HCT116 (cell line): ENCODE results near the gene SLC4A7. TPM values are rescaled to one million over a fixed set of nuclear protein-coding genes. Genes with fewer than 3 reads are reported as not detected.

Experiments used
- ATAC-seq: fragments of 200-7000 bp; cut with Tn5 transposase; 2 replicates; pipeline ENCODE4 v1.9.1; 2020; ENCODE audit warnings: mild to moderate bottlenecking, moderate library complexity
- BruUV-seq: library from RNA; stranded (reverse); fragments of 400-500 nt; replicated peaks from 2 replicates; lab custom pipeline; 2021; lab: Mats Ljungman, UMichigan
- CTCF ChIA-PET: fragments of 300-600 bp; sonication (Branson Sonifier 250); formaldehyde crosslinking; loops from one replicate; lab custom pipeline; 2021; ENCODE audit warnings: antibody characterized with exemption; lab: Charles Lee
- POLR2A ChIA-PET: fragments of 300-600, 350-600 bp; sonication (Branson Sonifier 250); formaldehyde crosslinking; loops from one replicate; lab custom pipeline; 2021; ENCODE audit warnings: antibody characterized with exemption; lab: Charles Lee
- RAD21 ChIA-PET, 2 experiments: fragments of 300-600 bp; sonication (Branson Sonifier 250); formaldehyde crosslinking; loops; one replicate each; lab custom pipeline; 2023; ENCODE audit warnings: low total read pairs in 2 of 2; ENCODE audit not compliant: uncharacterized antibody in 2 of 2, unreplicated experiment in 2 of 2, low non-redundant PET in 1 of 2; lab: Charles Lee
- DNase-seq: peaks from one replicate; pipeline ENCODE4 v3.0.0-alpha.2; 2010; ENCODE audit warnings: low read depth, low spot score
- H2AFZ ChIP-seq: fragments of 200-600 bp; shearing (Covaris generic), sonication (generic); 2 replicates; pipeline ENCODE4 v1.6.1; 2017; ENCODE audit warnings: low read depth, mixed run types, mixed read lengths, antibody characterized with exemption, low read length; ENCODE audit not compliant: poor library complexity, severe bottlenecking
- H3K27ac ChIP-seq: 2 replicates; pipeline ENCODE4 v1.5.1; 2012; ENCODE audit warnings: low read depth, low read length
- H3K27me3 ChIP-seq: fragments of 200-600 bp; sonication (generic); 2 replicates; pipeline ENCODE4 v1.6.1; 2016; ENCODE audit warnings: mixed run types, low read length, mixed read lengths; ENCODE audit not compliant: insufficient read depth
- H3K36me3 ChIP-seq, 2 experiments: fragments of 200-500 bp in 1 of 2; fragments of 200-600 bp in 1 of 2; sonication (Bioruptor generic) in 1 of 2; sonication (generic) in 1 of 2; 2 replicates each; pipeline versions ENCODE4 v1.5.1 to v1.6.1; 2014 to 2016; ENCODE audit warnings: low read length in 2 of 2, inconsistent platforms in 1 of 2, mixed read lengths in 1 of 2, mixed run types in 1 of 2; ENCODE audit not compliant: insufficient read depth in 2 of 2, control insufficient read depth in 1 of 2
- H3K4me1 ChIP-seq, 2 experiments: fragments of 200-600 bp in 1 of 2; sonication (generic) in 1 of 2; 2 replicates each; pipeline versions ENCODE4 v1.5.1 to v1.6.1; 2012 to 2017; ENCODE audit warnings: low read length in 2 of 2, inconsistent platforms in 1 of 2, mild to moderate bottlenecking in 1 of 2, mixed read lengths in 1 of 2, mixed run types in 1 of 2, moderate library complexity in 1 of 2; ENCODE audit not compliant: insufficient read depth in 2 of 2, control insufficient read depth in 1 of 2
- H3K4me2 ChIP-seq: fragments of 200-600 bp; sonication (generic); 2 replicates; pipeline ENCODE4 v1.6.1; 2017; ENCODE audit warnings: mixed run types, low read length, mixed read lengths
- H3K4me3 ChIP-seq, 2 experiments: fragments of 200-600 bp in 1 of 2; sonication (generic) in 1 of 2; replicated peaks in 1 of 2; 2 replicates each; pipeline ENCODE4 v1.5.1; 2011 to 2016; ENCODE audit warnings: low read length in 2 of 2, control low read depth in 1 of 2, low read depth in 1 of 2, mild to moderate bottlenecking in 1 of 2, mixed read lengths in 1 of 2, mixed run types in 1 of 2
- H3K79me2 ChIP-seq: fragments of 200-600 bp; sonication (generic); 2 replicates; pipeline ENCODE4 v1.6.1; 2017; ENCODE audit warnings: mild to moderate bottlenecking, mixed run types, low read length, moderate library complexity, mixed read lengths; ENCODE audit not compliant: insufficient read depth
- H3K9ac ChIP-seq: fragments of 200-600 bp; sonication (generic); 2 replicates; pipeline ENCODE4 v1.6.1; 2016; ENCODE audit warnings: low read length, mixed read lengths
- H3K9me2 ChIP-seq: fragments of 200-600 bp; sonication (generic), shearing (Covaris generic); 2 replicates; pipeline ENCODE4 v1.6.1; 2017; ENCODE audit warnings: mixed run types, mild to moderate bottlenecking, moderate library complexity; ENCODE audit not compliant: insufficient read depth
- H3K9me3 ChIP-seq, 2 experiments: fragments of 200-500 bp in 1 of 2; fragments of 200-600 bp in 1 of 2; sonication (Bioruptor generic) in 1 of 2; sonication (generic) in 1 of 2; 2 replicates each; pipeline ENCODE4 v1.6.1; 2014 to 2017; ENCODE audit warnings: low read length in 2 of 2, mixed read lengths in 2 of 2, inconsistent platforms in 1 of 2, low read depth in 1 of 2, mild to moderate bottlenecking in 1 of 2, mixed run types in 1 of 2, moderate library complexity in 1 of 2; ENCODE audit not compliant: control insufficient read depth in 1 of 2, insufficient read depth in 1 of 2
- H4K20me1 ChIP-seq: fragments of 200-600 bp; sonication (generic), shearing (Covaris generic); 2 replicates; pipeline ENCODE4 v1.6.1; 2017; ENCODE audit warnings: mixed run types, mild to moderate bottlenecking, moderate library complexity; ENCODE audit not compliant: insufficient read depth
- ATF3 ChIP-seq: IDR thresholded peaks from 2 replicates; pipeline ENCODE4 v1.6.1; 2012
- CBX3 ChIP-seq: IDR thresholded peaks from 2 replicates; pipeline ENCODE4 v1.6.1; 2012; ENCODE audit warnings: low read depth
- CEBPB ChIP-seq: IDR thresholded peaks from 2 replicates; pipeline ENCODE4 v1.6.1; 2012; ENCODE audit warnings: low read depth
- ELF1 ChIP-seq: IDR thresholded peaks from 2 replicates; pipeline ENCODE4 v1.6.1; 2012; ENCODE audit warnings: low read depth, borderline replicate concordance
- EZH2phosphoT487 ChIP-seq: fragments of 200-600 bp; IDR thresholded peaks from 2 replicates; pipeline ENCODE4 v1.6.1; 2018; ENCODE audit warnings: antibody characterized with exemption, borderline replicate concordance
- FOSL1 ChIP-seq: IDR thresholded peaks from 2 replicates; pipeline ENCODE4 v1.6.1; 2012; ENCODE audit warnings: low read depth
- JUND ChIP-seq: IDR thresholded peaks from 2 replicates; pipeline ENCODE4 v1.6.1; 2012
- POLR2A ChIP-seq: IDR thresholded peaks from 2 replicates; pipeline ENCODE4 v1.7.0; 2011; ENCODE audit warnings: borderline replicate concordance; ENCODE audit not compliant: insufficient read depth, insufficient read length; ENCODE audit errors: extremely low read depth
- POLR2AphosphoS5 ChIP-seq: IDR thresholded peaks from 2 replicates; pipeline ENCODE4 v1.6.1; 2011; ENCODE audit warnings: mild to moderate bottlenecking, low read depth, low read length, moderate library complexity
- SP1 ChIP-seq: IDR thresholded peaks from 2 replicates; pipeline ENCODE4 v1.6.1; 2012; ENCODE audit warnings: low read depth
- SRF ChIP-seq: IDR thresholded peaks from 2 replicates; pipeline ENCODE4 v1.6.1; 2012; ENCODE audit warnings: low read depth
- ZBTB33 ChIP-seq: IDR thresholded peaks from 2 replicates; pipeline ENCODE4 v1.6.1; 2011; ENCODE audit warnings: mild to moderate bottlenecking, low read length, moderate library complexity; ENCODE audit not compliant: insufficient replicate concordance; ENCODE audit errors: extremely low read depth
- ZNF274 ChIP-seq: fragments of 200-500 bp; sonication (Bioruptor generic); IDR thresholded peaks from 2 replicates; pipeline ENCODE4 v1.6.1; 2014; ENCODE audit warnings: mild to moderate bottlenecking, low read depth, low read length, inconsistent platforms
- intact Hi-C: fragments of 100-400 bp; cut with micrococcal nuclease; formaldehyde crosslinking; loops from 2 replicates; pipeline ENCODE4 v1.10.0; 2022
- total RNA-seq: library from RNA; stranded (reverse); gene quantifications from one replicate; pipeline ENCODE4 v1.2.1, GENCODE V29; 2021; ENCODE audit not compliant: unreplicated experiment
- TF ChIP-seq, protein P1 (sequence below): IDR thresholded peaks from 2 replicates; pipeline ENCODE4 v1.6.1; 2012
- TF ChIP-seq, protein P2 (sequence below): IDR thresholded peaks from 2 replicates; pipeline ENCODE4 v1.6.1; 2012; ENCODE audit warnings: low read depth
- TF ChIP-seq, protein P3 (sequence below), 3 experiments: fragments of 200-600 bp in 1 of 3; sonication (generic) in 1 of 3; IDR thresholded peaks in 2 of 3; conservative IDR thresholded peaks in 1 of 3; 2 replicates each; pipeline ENCODE4 v1.5.1; 2012 to 2017; ENCODE audit warnings: low read depth in 2 of 3, low read length in 2 of 3, antibody characterized with exemption in 1 of 3, borderline replicate concordance in 1 of 3, control low read depth in 1 of 3, mild to moderate bottlenecking in 1 of 3, mixed read lengths in 1 of 3, mixed run types in 1 of 3, moderate library complexity in 1 of 3; ENCODE audit not compliant: insufficient read depth in 1 of 3

Gene SLC4A7
- total RNA-seq, 1 experiment from 2014 or later = 37.6 TPM

GRCh38 chr3:27509376-27509775 is 25.2 kb upstream of the SLC4A7 start:
- Histone ChIP-seq H2AFZ (no peak overlapping the region), H3K9me2 (no peaks in the 10 kb centered on the region), H3K4me3 (no peak overlapping the region), H4K20me1 (no peaks in the 10 kb centered on the region), H3K4me1 (peaks cover 11 to 15% of the 10 kb centered on the region in 2 experiments), H3K27ac (no peak overlapping the region), H3K9me3 (no peaks in the 10 kb centered on the region), H3K4me2 (no peak overlapping the region), H3K36me3 (no peaks in the 10 kb centered on the region), H3K9ac (no peak overlapping the region), H3K27me3 (no peaks in the 10 kb centered on the region), H3K79me2 (no peaks in the 10 kb centered on the region)
- TF ChIP-seq FOSL1 (no peak), CBX3 (no peak), POLR2A (no peak), ATF3 (no peak), POLR2AphosphoS5 (no peak), CEBPB (no peak), ELF1 (no peak), ZBTB33 (no peak), ZNF274 (no peak), JUND (no peak), SRF (no peak), SP1 (no peak), EZH2phosphoT487 (no peak)
- TF ChIP-seq, protein P1, sequence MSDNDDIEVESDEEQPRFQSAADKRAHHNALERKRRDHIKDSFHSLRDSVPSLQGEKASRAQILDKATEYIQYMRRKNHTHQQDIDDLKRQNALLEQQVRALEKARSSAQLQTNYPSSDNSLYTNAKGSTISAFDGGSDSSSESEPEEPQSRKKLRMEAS = no peak
- TF ChIP-seq, protein P2, sequence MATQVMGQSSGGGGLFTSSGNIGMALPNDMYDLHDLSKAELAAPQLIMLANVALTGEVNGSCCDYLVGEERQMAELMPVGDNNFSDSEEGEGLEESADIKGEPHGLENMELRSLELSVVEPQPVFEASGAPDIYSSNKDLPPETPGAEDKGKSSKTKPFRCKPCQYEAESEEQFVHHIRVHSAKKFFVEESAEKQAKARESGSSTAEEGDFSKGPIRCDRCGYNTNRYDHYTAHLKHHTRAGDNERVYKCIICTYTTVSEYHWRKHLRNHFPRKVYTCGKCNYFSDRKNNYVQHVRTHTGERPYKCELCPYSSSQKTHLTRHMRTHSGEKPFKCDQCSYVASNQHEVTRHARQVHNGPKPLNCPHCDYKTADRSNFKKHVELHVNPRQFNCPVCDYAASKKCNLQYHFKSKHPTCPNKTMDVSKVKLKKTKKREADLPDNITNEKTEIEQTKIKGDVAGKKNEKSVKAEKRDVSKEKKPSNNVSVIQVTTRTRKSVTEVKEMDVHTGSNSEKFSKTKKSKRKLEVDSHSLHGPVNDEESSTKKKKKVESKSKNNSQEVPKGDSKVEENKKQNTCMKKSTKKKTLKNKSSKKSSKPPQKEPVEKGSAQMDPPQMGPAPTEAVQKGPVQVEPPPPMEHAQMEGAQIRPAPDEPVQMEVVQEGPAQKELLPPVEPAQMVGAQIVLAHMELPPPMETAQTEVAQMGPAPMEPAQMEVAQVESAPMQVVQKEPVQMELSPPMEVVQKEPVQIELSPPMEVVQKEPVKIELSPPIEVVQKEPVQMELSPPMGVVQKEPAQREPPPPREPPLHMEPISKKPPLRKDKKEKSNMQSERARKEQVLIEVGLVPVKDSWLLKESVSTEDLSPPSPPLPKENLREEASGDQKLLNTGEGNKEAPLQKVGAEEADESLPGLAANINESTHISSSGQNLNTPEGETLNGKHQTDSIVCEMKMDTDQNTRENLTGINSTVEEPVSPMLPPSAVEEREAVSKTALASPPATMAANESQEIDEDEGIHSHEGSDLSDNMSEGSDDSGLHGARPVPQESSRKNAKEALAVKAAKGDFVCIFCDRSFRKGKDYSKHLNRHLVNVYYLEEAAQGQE = no peak
- TF ChIP-seq, protein P3, sequence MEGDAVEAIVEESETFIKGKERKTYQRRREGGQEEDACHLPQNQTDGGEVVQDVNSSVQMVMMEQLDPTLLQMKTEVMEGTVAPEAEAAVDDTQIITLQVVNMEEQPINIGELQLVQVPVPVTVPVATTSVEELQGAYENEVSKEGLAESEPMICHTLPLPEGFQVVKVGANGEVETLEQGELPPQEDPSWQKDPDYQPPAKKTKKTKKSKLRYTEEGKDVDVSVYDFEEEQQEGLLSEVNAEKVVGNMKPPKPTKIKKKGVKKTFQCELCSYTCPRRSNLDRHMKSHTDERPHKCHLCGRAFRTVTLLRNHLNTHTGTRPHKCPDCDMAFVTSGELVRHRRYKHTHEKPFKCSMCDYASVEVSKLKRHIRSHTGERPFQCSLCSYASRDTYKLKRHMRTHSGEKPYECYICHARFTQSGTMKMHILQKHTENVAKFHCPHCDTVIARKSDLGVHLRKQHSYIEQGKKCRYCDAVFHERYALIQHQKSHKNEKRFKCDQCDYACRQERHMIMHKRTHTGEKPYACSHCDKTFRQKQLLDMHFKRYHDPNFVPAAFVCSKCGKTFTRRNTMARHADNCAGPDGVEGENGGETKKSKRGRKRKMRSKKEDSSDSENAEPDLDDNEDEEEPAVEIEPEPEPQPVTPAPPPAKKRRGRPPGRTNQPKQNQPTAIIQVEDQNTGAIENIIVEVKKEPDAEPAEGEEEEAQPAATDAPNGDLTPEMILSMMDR (IDR thresholded peaks at IDR 0.05 in 2 of 3, conservative IDR thresholded peaks at IDR 0.05 in 1 of 3; ENCODE audit: borderline replicate concordance in 1 of 3, insufficient read depth in 1 of 3, low read depth in 2 of 3, low read length in 2 of 3) = no peak
- ChIA-PET CTCF (no interaction called here), POLR2A (no interaction called here), RAD21 (no interaction called here)
- intact Hi-C loops = no loop called here
- no TSS peak for BruUV-seq
- no peak for ATAC-seq
- DNase-seq = no peak
